Activated CD4-positive, alpha-beta memory T cell treated with anti-CD3 and anti-CD28 coated beads, Interleukin-2, amount 10 ng/mL, durations not matched to agents 7 days and 5 days (primary cell): Measurements from ENCODE around the gene MYO18A. TPM values are rescaled to one million over a fixed set of nuclear protein-coding genes. Genes with fewer than 3 reads are reported as not detected.

Experiments
- CTCF ChIA-PET: fragments of 350-600 bp; sonication (Branson Sonifier 250); formaldehyde crosslinking; loops from one replicate; lab custom pipeline; 2021; ENCODE audit warnings: antibody characterized with exemption, inconsistent platforms; lab: Charles Lee
- POLR2A ChIA-PET: fragments of 350-600 bp; sonication (Branson Sonifier 250); formaldehyde crosslinking; loops from one replicate; lab custom pipeline; 2021; ENCODE audit warnings: antibody characterized with exemption; lab: Charles Lee
- DNase-seq: peaks from one replicate; pipeline ENCODE4 v3.0.0-alpha.2; 2020
- H3K27ac Mint-ChIP-seq: one replicate; pipeline ENCODE4 v1.8.0; 2021; ENCODE audit warnings: mild to moderate bottlenecking, mixed read lengths
- H3K27me3 Mint-ChIP-seq: one replicate; pipeline ENCODE4 v1.8.0; 2021; ENCODE audit warnings: mixed read lengths
- H3K36me3 Mint-ChIP-seq: one replicate; pipeline ENCODE4 v1.8.0; 2021; ENCODE audit warnings: low read depth, mixed read lengths
- H3K4me1 Mint-ChIP-seq: one replicate; pipeline ENCODE4 v1.8.0; 2021; ENCODE audit warnings: mixed read lengths
- H3K4me3 Mint-ChIP-seq: one replicate; pipeline ENCODE4 v1.8.0; 2021; ENCODE audit warnings: mild to moderate bottlenecking, mixed read lengths
- H3K9me3 Mint-ChIP-seq: one replicate; pipeline ENCODE4 v1.8.0; 2021; ENCODE audit warnings: mixed read lengths
- total RNA-seq, 2 experiments: library from RNA; stranded (reverse); gene quantifications; one replicate each; pipeline ENCODE4 v1.2.3, GENCODE V29; 2021

The MYO18A gene
- total RNA-seq, 2 experiments from 2014 or later, result 92.6 to 100 TPM

- Mint-ChIP-seq H3K27me3 (peaks cover 60% of the 10 kb centered on the region), H3K4me3 (no peak overlapping the region), H3K9me3 (peaks cover 9% of the 10 kb centered on the region), H3K4me1 (no peaks in the 10 kb centered on the region), H3K27ac (no peak overlapping the region), H3K36me3 (no peaks in the 10 kb centered on the region)
- DNase-seq, result no peak
- POLR2A ChIA-PET, result no interaction called here
- CTCF ChIA-PET, result no interaction called here
These were observed 148.0 kb downstream of the MYO18A start for GRCh38 chr17:29032013-29032856.

- peaks cover 9% of the 10 kb centered on the region for H3K9me3 Mint-ChIP-seq
- peaks cover 60% of the 10 kb centered on the region for H3K27me3 Mint-ChIP-seq
- ChIA-PET POLR2A (no interaction called here), CTCF (no interaction called here)
- H3K36me3 Mint-ChIP-seq, result no peaks in the 10 kb centered on the region
- no peak for DNase-seq
- no peak overlapping the region for H3K27ac Mint-ChIP-seq
- no peaks in the 10 kb centered on the region for H3K4me1 Mint-ChIP-seq
- no peak overlapping the region for H3K4me3 Mint-ChIP-seq
These were observed 148.7 kb downstream of the MYO18A start for GRCh38 chr17:29031488-29031887.

- DNase-seq, result no peak
- no peak overlapping the region for H3K27ac Mint-ChIP-seq
- no peaks in the 10 kb centered on the region for H3K36me3 Mint-ChIP-seq
- H3K4me3 Mint-ChIP-seq, result no peak overlapping the region
- ChIA-PET CTCF (no interaction called here), POLR2A (no interaction called here)
- H3K27me3 Mint-ChIP-seq, result peaks cover 43% of the 10 kb centered on the region
- no peaks in the 10 kb centered on the region for H3K4me1 Mint-ChIP-seq
- H3K9me3 Mint-ChIP-seq, result no peaks in the 10 kb centered on the region
These were observed 155.8 kb downstream of the MYO18A start for GRCh38 chr17:29024316-29024952.

- CTCF ChIA-PET, result no interaction called here
- H3K4me1 Mint-ChIP-seq, result no peaks in the 10 kb centered on the region
- POLR2A ChIA-PET, result no interaction called here
- no peak overlapping the region for H3K27ac Mint-ChIP-seq
- no peaks in the 10 kb centered on the region for H3K36me3 Mint-ChIP-seq
- no peak for DNase-seq
- H3K27me3 Mint-ChIP-seq, result peaks cover 54% of the 10 kb centered on the region
- H3K4me3 Mint-ChIP-seq, result no peak overlapping the region
- H3K9me3 Mint-ChIP-seq, result no peaks in the 10 kb centered on the region
These were observed 158.1 kb downstream of the MYO18A start for GRCh38 chr17:29022074-29022473.

- ChIA-PET POLR2A (no interaction called here), CTCF (no interaction called here)
- Mint-ChIP-seq H3K27ac (no peak overlapping the region), H3K4me1 (no peaks in the 10 kb centered on the region), H3K36me3 (no peaks in the 10 kb centered on the region), H3K27me3 (peaks cover 59% of the 10 kb centered on the region), H3K9me3 (no peaks in the 10 kb centered on the region), H3K4me3 (no peak overlapping the region)
- no peak for DNase-seq
These were observed 159.0 kb downstream of the MYO18A start for GRCh38 chr17:29021226-29021625.

Other genes with a start within 250 kb of the MYO18A start
- gene PHF12, start 228.9 kb downstream of the MYO18A start, total RNA-seq, result 10 to 100 TPM; 75.6 to 78.8 TPM
- gene SEZ6, start 174.4 kb downstream of the MYO18A start, total RNA-seq, result not detected
- 1 to 10 TPM; 1.4 to 2.0 TPM for gene PIPOX, start 137.3 kb downstream of the MYO18A start, total RNA-seq
- not detected for gene CRYBA1, start 66.5 kb upstream of the MYO18A start, total RNA-seq
- gene NUFIP2, start 113.8 kb upstream of the MYO18A start, total RNA-seq, result 10 to 100 TPM; 60.1 to 65.3 TPM
- gene TAOK1, start 210.0 kb upstream of the MYO18A start, total RNA-seq, result 10 to 100 TPM; 50.0 to 51.0 TPM